Skin of body (tissue), 2 donors: Measurements from ENCODE around the gene MARK4. TPM values are rescaled to one million over a fixed set of nuclear protein-coding genes. Genes with fewer than 3 reads are reported as not detected.

Experiments used
- DNase-seq: peaks from one replicate; lab custom pipeline; 2025; lab: John Stamatoyannopoulos, UW
- total RNA-seq: library from RNA; depleted of rRNA; stranded (reverse); fragments of >200 nt; gene quantifications from one replicate; pipeline ENCODE4 v1.2.3, GENCODE V29; 2014

Gene MARK4
- total RNA-seq, 1 donor from 2014 or later = 23.6 TPM

- no peak for DNase-seq
Observed at GRCh38 chr19:45271098-45271734, 20.1 kb downstream of the MARK4 start.

DNA sequence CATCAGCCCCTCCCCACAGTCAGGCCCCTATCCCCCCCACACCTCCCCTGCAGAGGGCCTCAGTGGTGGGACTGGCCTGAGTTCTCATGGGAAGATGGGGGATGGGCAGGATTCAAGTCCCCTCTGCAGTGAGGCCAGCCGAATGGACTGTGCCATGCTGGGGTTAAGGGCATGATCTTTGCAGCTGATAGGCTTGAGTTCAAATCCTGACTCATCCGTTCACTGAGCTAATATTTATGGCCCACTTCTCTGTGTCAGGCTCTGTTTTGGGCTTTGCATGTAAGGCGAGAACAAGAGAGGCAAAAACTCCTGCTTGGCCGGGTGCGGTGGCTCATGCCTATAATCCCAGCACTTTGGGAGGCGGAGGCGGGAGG, 20.7 kb downstream of the MARK4 start:
- no peak for DNase-seq

DNA sequence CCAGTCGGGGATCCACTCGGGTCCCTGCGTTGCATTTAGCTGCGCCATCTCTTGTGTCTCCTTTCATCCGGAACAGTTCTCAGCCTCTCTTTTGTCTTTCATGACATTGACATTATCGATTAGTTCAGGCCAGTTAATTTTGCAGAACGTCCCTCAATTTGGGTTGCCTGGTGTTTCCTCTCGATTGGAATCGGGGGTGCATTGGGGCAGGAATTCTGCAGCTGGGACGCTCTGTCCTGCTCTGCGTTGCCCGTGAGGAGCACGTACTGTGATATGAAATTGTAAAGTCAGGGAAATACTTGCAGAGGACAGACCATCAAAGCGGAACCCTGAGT, 22.4 kb downstream of the MARK4 start:
- DNase-seq = no peak

- DNase-seq = peak; percentile 22
Observed at GRCh38 chr19:45275370-45275971, 24.4 kb downstream of the MARK4 start.

DNA sequence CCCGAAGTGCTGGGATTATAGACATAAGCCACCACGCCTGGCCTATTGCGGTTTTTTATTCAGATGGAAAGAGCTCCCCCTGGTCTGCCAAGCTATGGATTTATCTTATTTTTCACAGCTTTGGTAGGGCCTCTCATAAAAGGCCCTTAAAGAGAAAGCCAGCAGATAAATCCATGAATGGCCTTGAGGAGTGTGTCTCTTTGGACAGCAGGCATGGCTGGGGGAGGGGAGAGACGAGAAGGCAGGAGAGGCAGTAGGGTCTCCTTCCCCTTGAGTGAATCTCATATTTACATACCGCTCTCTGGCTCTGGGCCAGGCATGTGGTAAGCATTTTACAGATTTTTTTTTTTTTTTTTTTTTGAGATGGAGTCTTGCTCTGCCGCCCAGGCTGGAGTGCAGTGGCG, 25.2 kb downstream of the MARK4 start:
- peak; percentile 21 for DNase-seq

- no peak for DNase-seq
Observed at GRCh38 chr19:45278087-45278486, 27.0 kb downstream of the MARK4 start.

DNA sequence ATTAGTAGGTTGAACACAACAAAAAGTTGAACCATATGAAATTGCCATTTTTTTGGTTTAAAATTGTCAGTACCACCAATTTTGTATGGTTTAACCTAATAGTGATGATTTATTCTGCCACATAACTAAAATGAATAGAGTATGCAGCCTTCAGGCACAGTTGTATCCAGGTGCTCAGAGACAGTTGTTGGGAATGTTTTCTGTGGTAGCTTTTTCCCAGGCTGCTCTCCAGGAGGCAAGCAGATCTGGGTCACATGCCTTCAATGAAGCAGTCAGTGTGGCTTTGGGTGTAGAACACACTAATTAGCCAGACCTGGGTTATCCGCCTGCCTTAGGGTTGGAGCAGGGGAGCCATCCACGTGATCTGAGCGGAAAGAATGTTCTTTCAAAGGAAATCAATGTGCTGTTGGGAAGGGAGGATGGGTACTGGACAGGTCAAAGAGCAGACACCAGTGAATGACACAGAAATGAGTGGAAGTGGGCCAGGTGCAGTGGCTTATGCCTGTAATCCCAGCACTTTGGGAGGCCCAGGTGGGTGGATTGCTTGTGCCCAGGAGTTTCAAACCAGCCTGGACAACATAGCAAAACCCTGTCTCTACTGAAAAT, 28.6 kb downstream of the MARK4 start:
- no peak for DNase-seq

GRCh38 chr19:45280471-45280961, 29.4 kb downstream of the MARK4 start:
- DNase-seq = no peak

DNA sequence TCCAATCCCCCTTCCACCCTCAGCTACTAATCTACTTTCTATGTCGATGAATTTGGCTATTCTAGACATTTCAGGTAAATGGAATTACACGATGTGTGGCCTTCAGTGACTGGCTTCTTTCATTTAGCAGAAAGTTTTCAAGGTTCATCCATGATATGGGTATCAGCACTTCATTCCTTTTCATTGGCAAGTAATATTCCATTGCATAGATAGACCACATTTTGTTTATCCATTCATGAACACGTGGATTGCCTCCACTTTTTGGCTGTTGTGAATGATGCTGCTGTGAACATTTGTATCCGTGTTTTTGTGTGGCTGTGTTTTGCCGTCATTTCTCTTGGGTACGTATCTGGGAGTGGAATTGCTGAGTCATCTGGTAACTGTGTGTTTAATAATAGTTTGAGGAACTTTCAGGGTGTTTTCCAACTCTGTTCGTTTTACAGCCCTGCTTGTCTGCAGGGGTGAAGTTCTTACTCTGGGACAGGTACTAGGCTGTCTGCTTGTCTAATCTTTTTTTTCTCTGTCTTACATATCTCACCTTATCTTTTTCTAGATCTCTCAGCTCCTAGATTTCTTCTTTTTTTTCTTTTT, 32.5 kb downstream of the MARK4 start:
- no peak for DNase-seq

DNA sequence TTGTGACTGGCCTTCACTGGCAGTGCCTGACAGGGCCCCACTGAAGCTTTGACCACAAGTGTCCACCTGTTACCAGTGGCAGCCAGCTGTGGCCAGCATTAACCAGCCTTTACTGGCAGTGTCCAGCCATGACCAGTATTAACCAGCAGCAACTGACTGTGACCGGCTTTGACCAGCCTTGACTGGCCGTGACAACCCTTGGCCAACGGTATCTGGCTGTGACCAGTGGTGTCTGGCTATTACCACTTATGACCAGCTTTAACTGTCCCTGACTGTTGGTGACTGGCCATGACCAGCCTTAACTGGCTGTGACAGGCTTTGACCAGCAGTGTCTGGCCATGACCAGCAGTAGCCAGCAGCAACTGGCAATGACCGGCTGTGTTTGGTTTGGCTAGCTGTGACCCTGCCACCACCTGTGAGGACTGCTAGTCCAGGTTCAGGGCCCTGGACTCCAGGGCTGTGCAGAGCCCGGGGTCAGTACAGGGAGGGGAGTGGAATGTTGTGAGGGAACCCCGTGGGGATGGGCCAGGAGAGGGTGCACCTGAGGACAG, 39.4 kb downstream of the MARK4 start:
- DNase-seq = no peak

DNA sequence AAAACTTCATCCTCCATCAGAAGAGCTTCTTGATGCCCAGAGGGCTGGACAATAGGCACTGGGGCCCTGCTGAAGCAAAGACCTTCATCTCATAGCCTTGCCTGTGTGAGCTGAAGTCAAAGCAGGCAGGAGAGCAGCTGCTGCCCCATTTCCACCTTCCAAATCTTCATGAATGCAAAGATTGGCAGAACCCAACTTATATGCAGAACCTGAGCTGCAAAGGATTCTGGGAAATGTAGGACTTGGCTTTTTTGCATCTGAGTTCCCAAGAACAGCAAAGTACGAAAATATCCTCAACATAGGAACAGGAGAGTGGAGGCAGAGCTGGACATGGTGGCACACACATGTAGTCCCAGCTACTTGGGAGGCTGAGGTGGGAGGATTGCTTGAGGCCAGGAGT, 40.8 kb downstream of the MARK4 start:
- no peak for DNase-seq

DNA sequence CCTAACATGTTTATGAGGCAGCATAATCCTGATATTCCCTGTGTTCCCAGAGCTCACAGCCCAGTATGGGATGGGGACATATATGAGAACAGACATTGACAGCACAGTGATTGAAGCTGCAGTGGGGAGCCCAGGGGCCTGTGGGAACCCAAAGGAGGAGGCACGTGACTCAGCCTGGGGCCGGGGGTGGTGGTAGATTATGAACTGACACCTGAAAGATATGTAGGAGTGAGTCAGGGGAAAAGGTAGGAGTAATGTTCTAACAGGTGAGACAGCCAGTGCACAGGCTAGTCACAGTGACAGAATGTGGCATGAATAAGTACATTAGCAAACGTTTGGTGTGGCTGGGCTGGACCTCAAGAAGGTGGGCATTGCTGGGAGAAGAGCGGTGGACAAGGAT, 42.6 kb downstream of the MARK4 start:
- DNase-seq = no peak

DNA sequence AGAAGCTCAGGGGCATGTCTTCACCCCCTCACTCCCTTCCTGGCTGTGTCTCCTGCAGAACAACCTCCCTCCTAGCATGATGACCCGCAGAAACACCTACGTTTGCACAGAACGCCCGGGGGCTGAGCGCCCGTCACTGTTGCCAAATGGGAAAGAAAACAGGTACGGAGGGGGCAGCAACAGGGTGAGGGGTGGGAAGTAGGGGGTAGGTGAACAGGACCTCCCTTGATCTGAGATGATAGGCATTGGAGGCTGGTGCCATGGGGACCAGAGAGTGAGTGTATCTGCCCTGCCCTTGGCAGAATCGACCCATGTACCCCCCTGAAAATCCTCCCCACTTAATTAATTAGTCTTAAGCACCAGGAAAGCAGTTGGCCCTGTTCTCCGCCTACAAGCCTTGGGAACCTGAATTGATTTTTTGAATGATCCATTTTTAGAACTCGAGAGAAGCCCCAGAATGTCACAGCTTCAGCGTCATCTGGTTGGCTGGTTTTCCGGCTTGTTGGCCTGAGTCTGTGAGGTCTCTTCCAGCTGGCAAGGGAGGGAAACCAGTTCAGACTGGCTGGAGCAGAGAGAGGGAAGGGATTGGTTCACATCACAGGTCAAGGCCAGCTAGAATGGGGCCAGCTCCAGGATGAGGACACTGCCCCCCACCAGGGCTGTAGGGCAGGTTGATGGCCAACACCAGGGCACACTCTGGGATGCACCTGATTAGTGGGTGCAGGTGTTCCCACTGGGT, 43.4 kb downstream of the MARK4 start:
- DNase-seq = no peak

DNA sequence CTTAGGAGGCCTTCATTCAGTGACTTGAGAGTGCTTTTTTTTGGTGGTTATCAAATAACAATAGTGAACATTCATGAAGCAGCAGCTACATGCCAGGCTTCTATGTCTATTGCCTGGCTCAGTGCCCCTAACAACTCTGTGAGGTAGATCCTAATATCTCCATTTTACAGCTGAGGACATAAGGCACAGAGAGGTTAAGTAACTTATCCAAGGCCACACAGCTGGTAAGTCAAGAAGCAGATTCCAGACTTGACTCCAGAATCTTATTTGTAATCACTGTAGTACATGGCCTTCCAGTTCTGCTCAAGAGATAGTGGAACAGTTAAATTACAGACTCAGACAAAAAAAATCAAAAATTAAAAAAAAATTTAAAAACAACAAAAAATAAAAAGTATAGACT, 44.8 kb downstream of the MARK4 start:
- DNase-seq = no peak

GRCh38 chr19:45296355-45296754, 45.3 kb downstream of the MARK4 start:
- DNase-seq = no peak

DNA sequence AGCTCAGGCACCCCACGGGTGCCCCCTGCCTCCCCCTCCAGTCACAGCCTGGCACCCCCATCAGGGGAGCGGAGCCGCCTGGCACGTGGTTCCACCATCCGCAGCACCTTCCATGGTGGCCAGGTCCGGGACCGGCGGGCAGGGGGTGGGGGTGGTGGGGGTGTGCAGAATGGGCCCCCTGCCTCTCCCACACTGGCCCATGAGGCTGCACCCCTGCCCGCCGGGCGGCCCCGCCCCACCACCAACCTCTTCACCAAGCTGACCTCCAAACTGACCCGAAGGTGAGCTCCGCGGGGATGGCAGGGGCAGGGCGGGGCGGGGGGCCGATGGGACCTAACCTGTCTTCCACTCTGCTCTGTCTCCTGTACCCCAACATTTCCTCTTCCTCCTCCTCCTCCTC, 46.6 kb downstream of the MARK4 start:
- DNase-seq = no peak

DNA sequence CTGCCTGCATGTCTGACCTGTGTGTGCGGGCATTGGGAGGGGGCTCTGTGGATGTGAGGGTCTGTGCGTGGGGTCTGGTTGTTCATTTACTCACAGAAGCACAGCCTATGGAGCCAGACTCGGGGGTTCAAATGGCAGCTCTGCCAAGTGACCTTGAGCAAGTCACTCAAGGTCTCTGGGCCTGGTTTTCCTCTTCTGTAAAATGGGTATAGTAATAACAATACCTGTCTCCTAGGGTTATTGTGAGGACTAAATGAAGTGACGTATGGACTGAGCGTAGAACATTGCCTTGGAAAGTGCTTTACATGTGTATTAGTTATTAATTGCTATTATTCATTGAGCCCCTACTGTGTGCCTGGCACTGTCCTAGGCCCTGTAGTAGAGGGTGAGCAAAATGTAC, 47.2 kb downstream of the MARK4 start:
- no peak for DNase-seq

- no peak for DNase-seq
Observed at GRCh38 chr19:45299719-45300118, 48.6 kb downstream of the MARK4 start.

- no peak for DNase-seq
Observed at GRCh38 chr19:45302416-45302815, 51.3 kb downstream of the MARK4 start.

- no peak for DNase-seq
Observed at GRCh38 chr19:45303269-45304060, 52.4 kb downstream of the MARK4 start.
